Inflammatory macrophage (primary cell): Measurements from ENCODE around the gene DIDO1.
"Not testable (repeated sequence)": the region's sequence is repeated elsewhere in the genome, so short reads cannot be mapped to it uniquely, and the experiment has no call there.

Experiments
- DNase-seq, 2 donors: peaks; one replicate each; pipeline ENCODE4 v3.0.0-alpha.2; 2020 to 2022

DIDO1 gene

DNA sequence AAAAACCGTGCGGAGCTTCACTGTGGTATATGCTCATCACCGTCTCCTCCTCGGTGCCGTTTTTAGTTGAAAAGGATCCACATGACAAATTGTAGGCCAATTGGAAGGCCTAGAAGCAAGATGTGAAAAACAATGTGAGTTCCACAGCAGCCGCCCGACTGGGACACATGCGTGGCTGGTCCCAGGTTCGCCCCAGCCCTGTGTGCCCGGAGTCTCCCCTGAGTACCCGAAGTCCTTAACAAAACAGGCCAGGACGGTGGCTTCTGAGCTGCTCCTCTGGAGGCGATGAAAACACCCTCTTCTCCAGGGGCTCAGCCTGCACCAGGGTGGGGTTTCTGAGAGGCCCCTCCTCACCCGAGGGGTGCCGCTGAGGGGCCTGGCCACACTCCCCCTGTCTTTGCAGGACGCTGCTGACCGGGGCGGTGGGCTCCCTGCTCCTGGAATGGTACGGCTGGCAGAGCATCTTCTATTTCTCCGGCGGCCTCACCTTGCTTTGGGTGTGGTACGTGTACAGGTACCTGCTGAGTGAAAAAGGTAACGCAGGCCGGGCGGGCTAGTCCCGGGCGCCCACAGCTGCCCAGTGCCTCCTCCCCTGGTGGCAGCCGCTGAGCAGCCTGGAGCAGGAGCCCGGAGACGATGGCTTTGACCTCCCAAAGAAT is 36.0 kb upstream of the DIDO1 start:
- no peak for DNase-seq

DNA sequence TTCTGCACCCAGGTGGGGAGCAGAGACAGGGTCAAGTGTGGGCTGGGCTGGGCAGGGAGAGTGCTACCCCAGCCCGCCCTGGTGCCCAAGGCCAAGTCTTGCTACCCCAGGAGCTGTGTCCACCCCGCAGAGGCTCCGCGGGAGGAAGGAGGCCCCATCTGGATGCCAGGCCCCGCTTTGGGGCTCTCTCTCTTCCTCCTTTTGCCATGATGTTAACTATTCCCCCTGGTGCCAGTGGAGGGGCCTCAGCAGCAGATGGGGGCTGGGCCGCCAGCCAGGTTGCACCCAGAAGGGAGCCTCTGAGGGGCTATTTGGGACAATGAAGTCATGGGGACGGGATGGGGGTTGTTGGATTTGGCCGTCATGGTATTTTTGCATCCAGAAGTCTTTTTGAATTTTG is 35.5 kb upstream of the DIDO1 start:
- no peak for DNase-seq

DNA sequence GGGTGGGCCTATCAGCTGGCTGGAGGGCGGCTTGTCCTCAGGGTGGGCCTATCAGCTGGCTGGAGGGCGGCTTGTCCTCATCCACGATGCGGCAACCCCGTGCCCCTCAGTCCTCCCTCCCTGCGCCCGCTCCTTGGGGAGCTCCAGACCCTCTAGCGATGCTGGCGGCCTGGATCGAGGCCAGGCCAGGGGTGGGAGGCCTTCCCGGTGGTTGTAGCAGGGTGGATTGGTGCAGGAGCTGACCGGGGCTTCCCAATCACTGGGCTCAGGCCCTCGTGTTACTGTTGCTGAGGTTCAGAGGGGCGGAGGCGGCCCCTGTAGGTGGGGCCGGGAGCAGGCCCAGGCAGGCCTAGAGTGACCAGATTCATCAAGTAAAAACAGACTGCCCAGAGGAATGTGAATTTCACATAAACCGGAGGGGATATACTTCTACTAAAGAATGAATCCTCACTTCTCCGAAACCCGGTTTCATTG is 35.0 kb upstream of the DIDO1 start:
- no peak for DNase-seq

DNA sequence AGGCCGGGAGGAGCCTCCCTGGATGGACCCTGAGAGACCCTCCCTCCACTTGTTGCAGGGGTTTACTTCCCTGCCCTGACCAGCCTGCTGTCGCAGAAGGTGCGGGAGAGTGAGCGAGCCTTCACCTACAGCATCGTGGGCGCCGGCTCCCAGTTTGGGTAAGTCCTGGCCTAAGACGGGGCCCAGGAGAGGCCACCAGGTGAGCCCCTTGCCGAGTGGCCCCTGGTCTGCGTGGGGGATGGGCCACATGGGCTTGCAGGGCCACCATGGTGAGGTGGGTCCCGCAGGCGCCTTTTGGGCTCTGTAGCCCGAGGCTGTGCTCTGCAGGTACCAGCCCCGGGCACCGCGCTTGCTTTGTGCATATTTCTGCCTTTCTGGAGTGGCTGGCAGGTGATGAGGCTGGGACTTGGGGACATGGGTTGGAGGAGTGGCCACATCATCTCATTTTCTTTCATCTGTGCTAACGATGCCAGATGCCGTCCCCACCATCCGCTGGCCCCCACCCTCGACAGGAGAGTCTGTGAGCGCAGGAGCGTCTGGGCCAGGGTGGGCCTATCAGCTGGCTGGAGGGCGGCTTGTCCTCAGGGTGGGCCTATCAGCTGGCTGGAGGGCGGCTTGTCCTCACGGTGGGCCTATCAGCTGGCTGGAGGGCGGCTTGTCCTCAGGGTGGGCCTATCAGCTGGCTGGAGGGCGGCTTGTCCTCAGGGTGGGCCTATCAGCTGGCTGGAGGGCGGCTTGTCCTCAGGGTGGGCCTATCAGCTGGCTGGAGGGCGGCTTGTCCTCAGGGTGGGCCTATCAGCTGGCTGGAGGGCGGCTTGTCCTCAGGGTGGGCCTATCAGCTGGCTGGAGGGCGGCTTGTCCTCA is 34.4 kb upstream of the DIDO1 start:
- not testable (repeated sequence) for DNase-seq

DNA sequence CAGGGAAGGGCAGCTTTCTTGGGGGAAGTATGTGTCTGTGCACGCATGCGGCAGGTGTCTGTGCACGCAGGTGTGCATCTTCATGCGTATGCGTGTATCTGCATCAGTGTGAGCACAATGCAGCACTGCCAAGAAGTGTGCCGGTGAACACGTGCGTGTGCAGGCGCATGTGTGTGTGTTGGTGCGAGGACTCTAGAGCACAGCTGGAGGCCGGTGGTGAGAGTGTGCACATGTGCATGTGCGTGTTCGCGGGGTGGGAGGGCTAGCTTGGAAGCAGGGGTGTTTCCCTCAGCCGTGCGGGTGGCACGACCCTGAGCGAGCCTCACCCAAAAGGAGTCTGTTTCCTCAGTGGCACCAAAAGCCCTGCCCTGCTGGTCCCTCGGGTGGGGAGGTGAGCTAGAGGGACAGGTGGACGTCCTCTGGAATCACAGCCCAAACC is 33.7 kb upstream of the DIDO1 start:
- no peak for DNase-seq

DNA sequence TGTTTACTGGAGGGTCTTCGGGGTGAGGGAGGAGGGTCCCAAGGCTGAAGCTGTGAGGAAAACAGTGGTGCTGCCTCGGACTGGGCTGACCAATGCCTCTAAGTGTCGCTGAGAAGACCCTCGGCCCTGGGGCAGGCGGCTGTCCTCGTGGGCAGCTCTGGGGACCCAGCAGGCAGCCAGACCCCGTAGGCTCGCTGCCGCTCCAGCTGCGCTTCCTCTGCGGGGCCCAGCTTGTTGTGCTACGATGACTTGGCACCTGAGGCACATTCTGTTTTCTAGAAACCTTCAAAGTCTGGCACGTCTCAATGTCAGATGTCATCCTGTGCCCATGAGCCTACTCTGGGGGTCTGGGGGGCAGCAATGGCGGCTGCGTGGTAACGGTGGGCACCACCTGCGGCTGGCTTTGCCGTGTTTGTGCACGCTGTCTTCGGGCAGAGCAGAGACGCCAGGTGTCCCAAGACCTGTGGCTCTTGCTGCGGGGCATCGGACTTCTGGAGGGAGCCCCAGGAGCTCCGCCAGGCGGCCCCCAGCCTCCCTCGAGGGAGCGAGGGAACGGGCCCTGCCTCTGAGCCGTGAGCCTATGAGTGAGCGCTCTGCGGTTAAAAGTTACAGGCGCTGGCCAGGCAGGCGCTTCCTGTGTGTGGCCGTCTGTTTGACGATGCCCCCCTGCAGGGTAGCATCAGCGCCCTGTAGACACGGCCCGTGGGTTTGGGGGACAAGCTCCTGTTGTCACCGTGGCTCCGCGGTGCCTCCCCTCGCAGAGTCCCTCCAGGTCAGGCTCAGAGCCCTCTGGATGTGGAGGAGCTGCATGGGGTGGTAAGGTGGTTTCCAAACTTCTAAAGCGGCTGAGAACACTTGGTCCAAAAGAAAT is 33.0 kb upstream of the DIDO1 start:
- no peak for DNase-seq

DNA sequence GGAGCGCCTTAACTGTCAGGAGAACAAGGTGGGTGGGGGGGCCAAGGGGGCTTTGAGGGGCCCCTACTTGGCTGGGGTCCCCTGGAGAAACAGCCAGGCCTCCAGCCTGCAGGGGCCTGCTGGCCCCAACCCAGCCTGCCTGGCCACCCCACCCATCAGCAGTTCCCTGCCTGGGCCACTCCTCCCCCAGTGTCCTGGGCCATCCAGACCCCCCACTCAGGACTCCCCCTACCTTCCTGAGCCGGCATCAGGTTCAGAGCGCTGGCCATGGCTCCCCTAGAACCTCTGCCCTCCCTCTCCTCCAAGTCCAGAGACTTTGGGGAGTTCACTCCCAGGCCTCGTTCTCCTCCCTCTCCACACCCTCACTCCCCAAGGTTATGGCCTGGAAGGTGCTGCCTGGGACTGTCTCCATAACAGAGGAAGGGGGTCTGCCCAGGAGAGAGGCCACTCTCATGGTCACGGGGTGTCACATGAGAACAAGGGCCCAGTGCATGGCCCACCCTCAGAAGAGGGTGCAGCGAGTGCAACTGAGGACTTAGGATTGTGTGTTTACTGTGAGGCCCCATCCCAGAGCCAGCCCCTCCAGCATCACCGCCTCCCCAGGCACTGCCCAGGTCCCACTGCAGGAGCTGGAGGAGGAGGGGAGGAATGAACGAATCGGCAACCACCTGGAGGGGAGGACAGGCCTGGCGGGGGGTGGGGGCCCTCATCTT is 32.2 kb upstream of the DIDO1 start:
- DNase-seq, result no peak

DNA sequence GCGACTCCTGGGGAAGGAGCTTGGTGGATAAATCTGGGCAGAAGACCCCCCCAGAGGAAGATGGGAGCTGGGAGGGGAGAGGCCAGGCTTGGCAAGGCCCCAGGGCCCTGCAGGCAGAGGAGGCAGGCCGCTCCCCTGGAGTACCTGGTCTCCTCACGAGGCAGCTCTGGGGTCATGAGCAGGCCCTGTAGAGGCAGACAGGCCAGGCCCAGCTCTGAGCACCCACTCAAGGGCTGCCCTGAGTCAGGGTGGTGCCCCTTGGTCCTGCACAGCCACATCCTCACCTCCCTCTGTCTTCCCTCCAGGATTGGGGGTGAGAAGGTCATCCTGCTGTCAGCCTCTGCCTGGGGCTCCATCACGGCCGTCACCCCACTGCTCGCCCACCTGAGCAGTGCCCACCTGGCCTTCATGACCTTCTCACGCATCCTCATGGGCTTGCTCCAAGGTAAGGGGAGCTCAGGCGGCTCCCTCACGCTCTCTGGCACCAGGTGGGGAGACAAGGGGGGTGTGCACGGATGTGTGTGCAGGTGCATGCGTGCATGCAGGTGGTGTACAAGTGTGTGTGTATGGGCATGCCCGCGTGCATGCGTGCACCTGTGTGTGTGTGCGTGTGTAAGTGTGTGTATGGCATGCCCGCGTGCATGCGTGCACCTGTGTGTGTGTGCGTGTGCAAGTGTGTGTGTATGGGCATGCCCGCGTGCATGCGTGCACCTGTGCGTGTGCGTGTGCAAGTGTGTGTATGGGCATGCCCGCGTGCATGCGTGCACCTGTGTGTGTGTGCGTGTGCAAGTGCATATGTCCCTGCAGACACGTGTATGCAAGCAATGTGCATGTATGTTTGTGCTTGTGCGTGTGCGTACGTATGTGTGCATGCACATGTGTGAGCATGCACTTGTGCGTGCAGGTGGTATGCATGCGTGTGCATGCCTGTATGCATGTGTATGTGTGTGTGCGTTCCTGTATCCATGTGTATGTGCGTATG is 31.1 kb upstream of the DIDO1 start:
- DNase-seq, result no peak

DNA sequence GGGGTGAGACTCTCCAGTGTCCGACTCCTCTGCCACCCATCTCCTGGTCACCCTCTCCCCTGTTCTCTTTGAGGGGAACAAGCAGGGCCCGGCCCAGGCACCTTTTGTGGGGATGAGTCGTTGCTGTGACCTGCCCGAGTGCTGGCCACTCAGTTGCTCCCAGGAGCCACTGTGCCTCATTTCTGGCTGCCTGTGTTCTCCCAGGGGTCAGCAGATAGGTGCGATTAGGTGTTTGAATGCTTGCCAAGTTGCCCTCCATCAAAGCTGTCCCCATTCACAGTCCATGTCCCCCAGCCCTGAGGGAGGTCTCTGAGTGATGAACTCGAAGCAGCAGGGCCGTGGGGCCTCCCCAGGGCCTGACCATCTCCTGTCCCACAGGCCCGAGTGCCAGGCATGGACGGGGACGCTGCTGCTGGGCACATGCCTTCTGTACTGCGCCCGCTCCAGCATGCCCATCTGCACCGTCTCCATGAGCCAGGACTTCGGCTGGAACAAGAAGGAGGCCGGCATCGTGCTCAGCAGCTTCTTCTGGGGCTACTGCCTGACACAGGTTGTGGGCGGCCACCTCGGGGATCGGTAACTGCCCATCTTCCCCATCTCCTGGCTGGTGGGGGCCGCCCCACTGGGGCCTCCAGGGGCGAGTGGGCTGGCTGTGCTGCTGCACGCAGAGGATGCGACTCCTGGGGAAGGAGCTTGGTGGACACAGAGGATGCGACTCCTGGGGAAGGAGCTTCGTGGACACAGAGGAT is 30.3 kb upstream of the DIDO1 start:
- DNase-seq, result no peak

DNA sequence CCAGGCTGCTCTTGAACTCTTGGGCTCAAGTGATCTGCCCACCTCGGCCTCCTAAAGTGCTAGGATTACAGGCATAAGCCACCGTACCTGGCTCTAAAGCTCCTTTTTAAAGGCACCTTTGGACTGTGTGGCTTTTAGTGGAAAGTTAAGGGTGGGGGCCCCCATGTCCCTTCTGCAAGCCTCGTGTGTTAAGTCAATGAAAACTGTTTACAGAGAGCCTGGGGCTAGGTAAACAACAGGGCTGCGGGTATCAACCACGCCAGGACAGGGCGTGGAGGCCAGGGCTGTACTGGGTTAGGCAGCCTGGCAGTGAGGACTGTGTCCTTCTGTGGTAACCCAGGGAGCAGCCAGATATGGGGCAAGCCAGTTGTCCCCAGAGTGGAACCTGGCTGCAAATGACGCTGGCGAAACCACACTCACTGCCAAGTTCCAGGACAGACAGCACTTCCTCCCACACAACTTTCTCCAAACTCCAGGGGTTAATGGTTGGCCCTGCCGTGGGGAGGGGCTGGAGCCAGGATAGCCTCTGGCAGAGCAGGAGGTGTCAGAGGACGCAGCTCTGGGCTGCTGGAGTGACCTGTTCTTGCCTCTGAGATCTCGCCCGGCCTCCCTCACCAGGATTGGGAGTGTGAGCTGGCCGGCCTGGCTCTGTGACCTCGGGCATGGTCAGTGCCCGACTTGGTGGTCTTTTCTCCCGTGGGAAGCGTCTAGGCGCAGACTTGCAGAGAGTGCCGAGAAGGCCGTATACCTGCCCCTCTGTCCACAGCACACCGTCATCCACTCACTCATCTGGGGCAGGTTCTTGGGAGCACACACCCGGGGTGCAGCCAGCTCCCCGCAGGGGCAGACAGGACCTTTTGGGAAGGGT is 29.4 kb upstream of the DIDO1 start:
- peak; percentile 22 to 23 for DNase-seq

DNA sequence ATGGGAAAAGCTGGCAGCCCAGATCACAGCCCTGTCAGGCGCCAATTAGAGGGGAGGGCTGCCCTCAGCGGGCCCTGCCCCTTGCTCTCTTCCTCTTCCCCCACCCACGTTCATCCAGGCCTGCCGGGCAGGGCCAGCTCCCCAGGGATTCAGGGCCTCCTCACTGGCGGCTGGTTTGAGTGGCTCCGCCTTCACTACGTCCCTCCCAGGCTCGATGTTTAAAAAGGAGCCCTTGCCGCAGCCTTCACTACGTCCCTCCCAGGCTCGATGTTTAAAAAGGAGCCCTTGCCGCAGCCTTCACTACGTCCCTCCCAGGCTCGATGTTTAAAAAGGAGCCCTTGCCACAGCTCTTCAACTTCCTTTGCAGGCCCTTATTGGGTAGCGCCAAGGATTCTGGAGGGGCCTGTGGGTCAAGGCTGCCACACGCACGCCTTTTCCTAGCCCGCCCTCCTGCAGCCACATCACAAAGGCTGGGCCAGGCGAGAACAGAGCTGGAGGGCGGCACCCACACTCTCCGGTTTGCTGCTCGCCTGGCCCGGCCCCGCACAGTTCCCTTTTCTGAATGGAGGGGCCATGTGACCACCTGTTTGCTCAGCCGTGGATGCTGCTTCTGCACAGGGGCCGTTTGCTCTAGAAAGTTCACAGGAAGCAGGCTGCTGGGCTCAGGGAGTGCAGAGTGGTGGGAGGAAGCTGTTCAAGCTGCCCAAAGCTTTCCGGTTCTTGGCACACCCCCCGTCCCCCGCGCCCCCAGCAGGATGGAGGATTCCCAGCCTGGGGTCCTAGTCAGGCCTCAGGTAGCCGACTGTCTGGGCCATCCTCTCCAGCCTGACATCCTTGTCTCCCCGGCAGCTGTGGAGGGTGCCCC is 27.8 kb upstream of the DIDO1 start:
- DNase-seq, result peak; percentile 92 to 96

DNA sequence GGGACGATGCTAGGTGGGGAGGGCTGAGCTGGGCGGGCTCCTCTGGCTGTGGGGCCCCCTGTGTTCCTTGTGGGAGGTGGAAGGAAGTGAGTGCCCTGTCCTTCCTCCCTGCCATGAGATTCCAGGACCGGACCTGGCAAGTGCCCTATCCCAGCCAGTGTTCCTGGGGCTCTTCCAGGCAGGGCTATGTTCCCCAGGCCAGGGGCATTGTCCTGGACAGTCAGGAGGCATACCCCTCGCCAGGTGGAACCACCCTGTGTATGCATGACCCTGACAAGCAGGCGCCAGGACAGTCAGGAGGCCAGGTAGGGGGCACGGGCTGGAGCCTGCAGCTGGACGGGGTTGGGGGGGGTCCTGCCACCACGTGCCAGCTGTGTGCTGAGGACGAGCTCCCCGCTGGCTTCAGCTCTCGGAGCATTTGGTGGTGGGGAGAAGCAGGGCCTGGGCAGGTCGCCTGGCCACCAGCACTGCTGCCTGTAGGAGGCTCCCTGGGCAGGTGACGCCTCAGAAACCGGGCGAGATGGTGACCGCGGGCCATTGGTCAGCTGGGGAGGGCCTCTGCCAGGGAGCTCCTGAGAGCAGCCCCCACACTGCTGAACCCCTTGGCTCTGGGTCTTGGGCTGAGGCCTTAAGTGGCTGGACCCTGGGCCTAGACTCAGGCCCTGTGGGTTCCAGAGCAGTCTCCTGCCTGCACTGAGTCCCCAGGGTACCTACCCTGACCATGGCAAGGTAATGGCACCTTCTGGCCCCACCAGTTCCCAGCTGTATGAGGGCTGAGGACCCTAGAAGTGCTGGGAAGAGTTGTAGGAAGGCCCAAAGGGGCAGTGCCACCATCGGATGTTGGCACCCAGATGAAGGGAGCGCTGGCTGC is 26.9 kb upstream of the DIDO1 start:
- DNase-seq, result peak in 1 of 2 donors; percentile 17

DNA sequence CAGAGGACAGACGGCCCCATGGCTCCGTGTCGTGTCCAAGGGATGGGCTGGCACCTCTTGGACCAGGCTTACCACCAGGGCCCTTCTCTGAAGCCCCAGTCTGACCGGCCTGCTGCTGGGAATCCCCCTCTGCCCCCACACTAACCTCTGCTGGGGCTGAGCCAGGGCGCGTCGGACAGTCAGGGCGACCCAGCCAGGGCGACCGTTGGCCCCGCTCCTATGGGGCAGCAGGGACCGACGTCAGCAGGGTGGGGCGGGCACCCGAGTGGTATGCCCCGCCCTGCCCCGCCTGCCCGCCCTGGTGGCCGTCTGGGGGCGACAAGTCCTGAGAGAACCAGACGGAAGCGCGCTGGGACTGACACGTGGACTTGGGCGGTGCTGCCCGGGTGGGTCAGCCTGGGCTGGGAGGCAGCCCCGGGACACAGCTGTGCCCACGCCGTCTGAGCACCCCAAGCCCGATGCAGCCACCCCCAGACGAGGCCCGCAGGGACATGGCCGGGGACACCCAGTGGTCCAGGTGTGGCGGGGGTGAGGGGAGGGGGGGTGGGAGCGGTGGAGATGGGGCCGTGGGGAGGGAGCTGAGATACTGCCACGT is 26.2 kb upstream of the DIDO1 start, which contains the start of gene SLC17A9:
SLC17A9 (plus strand) TSS at position 337 of the 595 bp plus-strand sequence; CDS start at position 459, 122 bp downstream.
- peak; percentile 88 to 95 for DNase-seq

DNA sequence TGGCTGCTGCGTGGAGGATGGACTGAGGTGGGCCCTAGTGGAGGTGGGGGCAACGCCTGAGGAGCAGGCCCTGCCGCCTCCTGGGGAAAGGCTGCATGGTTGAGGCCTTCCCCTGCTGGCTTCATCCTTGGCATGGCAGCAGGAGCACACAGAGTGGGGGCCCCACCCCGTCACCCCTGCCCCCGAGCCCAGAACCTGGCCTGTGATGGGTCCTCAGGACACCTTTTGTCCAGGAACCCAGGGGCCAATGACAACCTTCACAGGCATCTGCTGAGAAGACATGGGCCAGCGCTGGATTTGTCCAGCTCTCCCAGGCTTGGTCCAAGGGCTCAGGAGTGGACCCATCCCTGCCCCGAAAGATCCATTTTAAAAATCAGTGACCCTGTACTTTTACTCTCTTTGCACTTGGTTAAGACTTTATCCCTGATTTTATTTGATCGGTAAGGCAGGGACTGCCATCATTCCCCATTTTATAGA is 25.6 kb upstream of the DIDO1 start:
- DNase-seq, result no peak

DNA sequence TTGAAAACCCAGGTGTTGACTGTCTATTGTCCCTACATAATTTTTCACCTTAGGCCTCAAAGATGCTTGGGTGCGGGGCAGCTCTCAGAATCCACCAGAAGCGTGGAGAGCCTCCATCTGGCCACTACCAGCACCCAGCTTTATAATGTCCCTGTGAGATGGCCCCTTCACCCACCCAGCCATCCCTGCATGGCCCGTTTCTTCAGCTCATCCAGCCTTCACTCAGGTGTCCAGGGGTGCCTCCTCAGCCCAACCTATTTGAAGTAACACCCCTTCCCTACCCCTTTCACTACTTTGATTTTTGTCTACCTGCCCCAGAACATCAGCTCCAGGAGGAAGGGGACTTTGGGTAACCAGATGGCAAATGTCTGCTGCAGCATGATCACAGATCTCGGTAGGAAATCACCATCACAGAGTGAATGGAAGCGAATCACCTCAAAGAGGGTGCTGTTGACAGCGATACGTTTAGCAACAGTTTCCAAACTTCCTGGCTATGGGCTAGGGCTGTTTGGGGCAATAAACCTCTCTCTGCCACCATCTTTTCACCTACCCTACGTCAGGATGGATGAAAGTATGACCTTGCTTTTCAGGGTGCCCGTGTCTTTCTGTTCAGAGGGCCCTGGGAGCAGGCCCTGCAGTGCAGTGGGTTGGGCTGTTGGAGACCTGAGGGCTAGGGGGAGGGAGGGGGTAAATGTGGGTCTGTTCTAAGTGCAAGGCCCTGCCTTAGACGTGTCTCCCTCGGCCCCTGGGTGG is 25.0 kb upstream of the DIDO1 start:
- no peak for DNase-seq

DNA sequence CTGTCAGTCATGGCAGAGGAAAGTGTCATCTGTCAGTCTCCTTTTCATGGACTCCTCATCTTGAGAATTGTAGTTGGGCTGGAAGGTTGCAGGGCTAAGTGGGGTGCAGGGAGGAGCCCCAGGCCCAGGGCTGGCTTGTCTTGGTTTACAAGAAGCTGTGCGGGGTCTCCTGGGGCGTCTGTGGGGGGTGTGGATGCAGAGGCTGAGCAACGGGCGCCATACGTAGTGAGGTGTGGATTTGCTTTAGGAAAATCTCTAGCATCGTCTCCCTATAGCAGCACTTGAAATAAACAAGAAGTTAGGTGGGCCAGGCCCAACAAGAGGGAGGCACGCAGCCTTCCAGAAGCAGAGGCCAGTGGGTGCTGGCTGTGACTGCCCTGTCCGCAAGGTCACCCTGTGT is 24.4 kb upstream of the DIDO1 start:
- no peak for DNase-seq
